Colonic mucosa (tissue), 4 donors: ENCODE measurements around the gene CACTIN. TPM values are rescaled to one million over a fixed set of nuclear protein-coding genes. Genes with fewer than 3 reads are reported as not detected.

Experiments
- DNase-seq: peaks from one replicate; pipeline ENCODE4 v3.0.0-alpha.2; 2020
- H3K27ac ChIP-seq: fragments of 200-600 bp; one replicate; pipeline ENCODE4 v1.8.0; 2021
- H3K27me3 ChIP-seq: fragments of 200-600 bp; one replicate; pipeline ENCODE4 v1.8.0; 2021
- H3K36me3 ChIP-seq: fragments of 200-600 bp; one replicate; pipeline ENCODE4 v1.8.0; 2021
- H3K4me1 ChIP-seq: fragments of 200-600 bp; one replicate; pipeline ENCODE4 v1.8.0; 2021; ENCODE audit warnings: mild to moderate bottlenecking
- H3K4me3 ChIP-seq: fragments of 200-600 bp; one replicate; pipeline ENCODE4 v1.8.0; 2021
- H3K9ac ChIP-seq, 2 donors: one replicate each; pipeline ENCODE4 v1.7.0; 2013; ENCODE audit warnings: control low read depth in 2 of 2, low read depth in 2 of 2, low read length in 2 of 2
- H3K9me3 ChIP-seq: fragments of 200-600 bp; one replicate; pipeline ENCODE4 v1.8.0; 2021
- intact Hi-C: fragments of 100-400 bp; cut with DNase I; formaldehyde crosslinking; loops from one replicate; pipeline ENCODE4 v1.14.1; 2022
- total RNA-seq, 2 donors: library from RNA; stranded (reverse); fragmentation: NEBNext Ultra II Directional in 1 of 2; extraction: Animal tissue kit (Norgen Biotek cat#: 25700) in 1 of 2; gene quantifications; one replicate each; pipeline ENCODE4 v1.2.1, GENCODE V29; 2021
- TF ChIP-seq, protein P1 (sequence below): fragments of 200-600 bp; IDR thresholded peaks from one replicate; pipeline ENCODE4 v1.8.0; 2022; ENCODE audit warnings: antibody characterized with exemption, mild to moderate bottlenecking
- donor health status: healthy.
- donor health status: DM: no; HTN: no; CAD: no.
- donor health status: DM: no; HTN: no; CAD: no.

CACTIN gene
- total RNA-seq, 2 donors from 2014 or later: 12.0 to 35.1 TPM

DNA sequence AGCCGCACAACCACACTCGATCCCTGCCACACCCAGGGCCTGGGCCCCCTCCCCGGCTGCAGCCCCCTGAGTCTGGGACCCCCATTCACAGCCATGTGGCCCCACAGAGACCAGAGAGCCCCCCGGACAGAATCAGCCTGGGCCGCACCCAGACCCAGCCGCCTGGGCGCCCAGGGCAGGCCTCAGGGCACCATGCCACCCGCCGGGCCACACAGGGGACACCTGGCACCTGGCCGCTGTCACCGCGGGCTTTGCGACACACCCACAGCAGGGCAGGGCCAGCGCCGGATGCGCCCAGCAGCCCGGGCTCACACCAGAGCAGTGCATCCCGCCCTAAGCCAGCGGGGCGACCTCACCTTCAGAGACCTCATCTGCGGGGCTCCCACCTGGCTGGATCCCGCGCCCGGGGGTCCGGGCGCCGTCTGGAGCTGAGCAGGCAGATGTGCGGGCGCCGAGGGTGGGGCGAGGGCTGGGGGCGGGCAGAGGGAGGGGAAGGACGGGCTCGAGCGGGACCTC lies 20.4 kb downstream of the CACTIN start:
- peak; percentile 79 for DNase-seq
- TF ChIP-seq, protein P1, sequence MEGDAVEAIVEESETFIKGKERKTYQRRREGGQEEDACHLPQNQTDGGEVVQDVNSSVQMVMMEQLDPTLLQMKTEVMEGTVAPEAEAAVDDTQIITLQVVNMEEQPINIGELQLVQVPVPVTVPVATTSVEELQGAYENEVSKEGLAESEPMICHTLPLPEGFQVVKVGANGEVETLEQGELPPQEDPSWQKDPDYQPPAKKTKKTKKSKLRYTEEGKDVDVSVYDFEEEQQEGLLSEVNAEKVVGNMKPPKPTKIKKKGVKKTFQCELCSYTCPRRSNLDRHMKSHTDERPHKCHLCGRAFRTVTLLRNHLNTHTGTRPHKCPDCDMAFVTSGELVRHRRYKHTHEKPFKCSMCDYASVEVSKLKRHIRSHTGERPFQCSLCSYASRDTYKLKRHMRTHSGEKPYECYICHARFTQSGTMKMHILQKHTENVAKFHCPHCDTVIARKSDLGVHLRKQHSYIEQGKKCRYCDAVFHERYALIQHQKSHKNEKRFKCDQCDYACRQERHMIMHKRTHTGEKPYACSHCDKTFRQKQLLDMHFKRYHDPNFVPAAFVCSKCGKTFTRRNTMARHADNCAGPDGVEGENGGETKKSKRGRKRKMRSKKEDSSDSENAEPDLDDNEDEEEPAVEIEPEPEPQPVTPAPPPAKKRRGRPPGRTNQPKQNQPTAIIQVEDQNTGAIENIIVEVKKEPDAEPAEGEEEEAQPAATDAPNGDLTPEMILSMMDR: no peak
- Histone ChIP-seq H3K4me3 (peak overlapping the region; percentile 29), H3K9ac (peak overlapping the region; percentile 35 to 55), H3K27ac (no peak overlapping the region), H3K27me3 (no peaks in the 10 kb centered on the region), H3K4me1 (peaks cover 18% of the 10 kb centered on the region), H3K36me3 (no peaks in the 10 kb centered on the region), H3K9me3 (no peaks in the 10 kb centered on the region)
- intact Hi-C loops: no loop called here

DNA sequence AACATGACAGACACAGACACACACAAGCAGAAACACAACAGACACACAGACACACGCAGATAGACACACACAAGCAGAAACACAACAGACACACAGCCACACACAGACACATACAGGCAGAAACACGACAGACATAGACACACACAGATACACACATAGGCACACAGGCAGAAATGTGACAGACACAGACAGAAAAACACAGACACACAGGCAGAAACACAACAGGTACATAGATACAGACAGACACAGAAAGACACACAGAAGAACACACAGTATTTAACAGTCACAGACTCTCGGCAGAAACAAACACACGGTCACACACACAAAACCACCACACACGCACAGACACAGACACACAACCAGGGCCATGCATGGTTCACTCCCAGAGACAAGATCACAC lies 20.8 kb downstream of the CACTIN start:
- Histone ChIP-seq H3K27me3 (no peaks in the 10 kb centered on the region), H3K36me3 (no peaks in the 10 kb centered on the region), H3K4me1 (peaks cover 18% of the 10 kb centered on the region), H3K9me3 (no peaks in the 10 kb centered on the region), H3K9ac (peak overlapping the region; percentile 35 to 55), H3K4me3 (peak overlapping the region; percentile 29), H3K27ac (no peak overlapping the region)
- DNase-seq: no peak
- intact Hi-C loops: no loop called here
- TF ChIP-seq, protein P1: no peak

DNA sequence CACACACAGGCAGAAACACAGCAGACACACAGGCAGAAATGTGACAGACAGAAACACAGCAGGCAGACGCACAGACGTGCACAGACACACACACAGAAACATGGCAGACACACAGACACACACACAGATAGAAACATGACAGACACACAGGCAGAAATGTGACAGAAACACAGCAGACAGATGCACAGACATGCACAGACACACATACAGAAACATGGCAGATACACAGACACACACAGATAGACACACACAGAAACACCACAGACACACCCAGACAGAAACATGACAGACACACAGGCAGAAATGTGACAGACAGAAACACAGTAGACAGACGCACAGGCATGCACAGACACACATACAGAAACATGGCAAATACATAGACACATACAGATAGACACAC lies 21.2 kb downstream of the CACTIN start:
- Histone ChIP-seq H3K9ac (peak overlapping the region in 1 of 2 donors; percentile 55), H3K4me1 (peaks cover 18% of the 10 kb centered on the region), H3K27ac (no peak overlapping the region), H3K9me3 (no peaks in the 10 kb centered on the region), H3K27me3 (no peaks in the 10 kb centered on the region), H3K36me3 (no peaks in the 10 kb centered on the region), H3K4me3 (no peak overlapping the region)
- TF ChIP-seq, protein P1: no peak
- no peak for DNase-seq
- intact Hi-C loops: no loop called here

DNA sequence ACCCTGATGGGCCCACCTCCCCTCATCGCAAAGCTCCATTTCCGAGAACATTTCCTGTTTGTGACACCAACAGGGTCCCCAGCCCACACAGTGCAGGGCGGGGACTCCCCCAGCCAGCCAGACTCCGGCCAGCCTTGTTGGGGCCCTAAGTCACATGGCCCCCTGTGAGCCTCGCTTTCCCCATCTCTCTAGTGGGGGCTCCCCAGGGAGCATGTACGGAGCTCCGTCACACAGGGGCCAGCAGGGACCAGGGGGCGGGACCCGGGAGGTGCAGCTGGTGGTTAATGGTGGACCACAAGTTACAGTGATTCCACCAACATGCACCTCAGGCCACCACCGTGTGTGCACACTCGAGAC lies 21.6 kb downstream of the CACTIN start:
- Histone ChIP-seq H3K9me3 (no peaks in the 10 kb centered on the region), H3K4me1 (peaks cover 18% of the 10 kb centered on the region), H3K27me3 (no peaks in the 10 kb centered on the region), H3K9ac (no peak overlapping the region), H3K4me3 (no peak overlapping the region), H3K27ac (no peak overlapping the region), H3K36me3 (no peaks in the 10 kb centered on the region)
- TF ChIP-seq, protein P1: no peak
- DNase-seq: no peak
- intact Hi-C loops: no loop called here

DNA sequence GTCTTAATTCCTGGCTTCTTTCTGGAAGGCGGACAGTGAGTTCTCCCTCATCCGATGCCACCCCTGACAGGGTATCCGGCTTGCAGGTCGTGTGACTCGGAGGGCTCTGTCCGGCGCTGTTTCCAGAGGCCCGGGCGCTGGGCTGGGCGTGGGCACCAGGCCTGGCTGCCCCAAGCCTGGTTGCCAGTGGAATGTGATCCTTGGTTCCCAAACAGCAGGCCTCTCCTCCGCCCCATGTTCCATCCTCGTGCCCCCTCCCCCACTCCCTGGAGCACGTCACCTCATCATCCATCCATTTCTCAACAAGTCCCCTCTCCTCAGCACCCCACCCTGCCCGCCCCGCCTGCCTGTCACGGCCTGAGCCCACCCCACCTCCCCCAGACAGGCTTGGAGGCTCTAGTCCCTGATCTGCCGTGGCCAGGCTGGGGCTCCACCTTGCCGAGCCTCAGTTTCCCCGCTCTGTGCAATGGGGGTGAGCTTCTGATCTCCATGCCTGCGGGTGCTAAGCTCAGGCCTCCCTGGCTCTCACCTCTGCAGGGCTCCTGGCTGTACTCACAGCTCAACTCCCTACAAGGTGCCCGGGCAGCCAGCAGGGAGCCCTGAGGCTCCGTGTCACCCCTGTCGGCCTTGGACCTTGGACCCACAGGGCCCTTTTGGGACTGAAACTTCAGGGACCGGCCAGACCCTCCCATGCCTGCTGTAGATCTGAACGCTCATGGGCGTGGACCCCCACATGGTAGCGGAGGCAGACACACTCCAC lies 22.2 kb downstream of the CACTIN start:
- Histone ChIP-seq H3K4me1 (peaks cover 18% of the 10 kb centered on the region), H3K9ac (no peak overlapping the region), H3K27ac (no peak overlapping the region), H3K36me3 (no peaks in the 10 kb centered on the region), H3K27me3 (no peaks in the 10 kb centered on the region), H3K9me3 (no peaks in the 10 kb centered on the region), H3K4me3 (no peak overlapping the region)
- no peak for DNase-seq
- TF ChIP-seq, protein P1: no peak
- intact Hi-C loops: no loop called here
